Endothelial cell of umbilical vein (primary cell): Measurements from ENCODE around the gene CDIP1. TPM values are rescaled to one million over a fixed set of nuclear protein-coding genes. Genes with fewer than 3 reads are reported as not detected.

Source experiments
- BruUV-seq: library from RNA; stranded (reverse); fragments of 400-500 nt; replicated peaks from 2 replicates; lab custom pipeline; 2021; lab: Mats Ljungman, UMichigan
- CTCF ChIA-PET: fragments of 300-600, 350-600 bp; sonication (Branson Sonifier 250); formaldehyde crosslinking; loops from one replicate; lab custom pipeline; 2021; ENCODE audit warnings: antibody characterized with exemption, inconsistent platforms; lab: Charles Lee
- POLR2A ChIA-PET: fragments of 300-600, 350-600 bp; sonication (Branson Sonifier 250); formaldehyde crosslinking; loops from one replicate; lab custom pipeline; 2021; ENCODE audit warnings: antibody characterized with exemption, inconsistent platforms; lab: Charles Lee
- DNase-seq: peaks from one replicate; pipeline ENCODE4 v3.0.0-alpha.2; 2011; ENCODE audit warnings: low read depth, low spot score
- FAIRE-seq: peaks from 2 replicates; lab custom pipeline; 2011; peaks lifted over from hg19 to GRCh38; lab: Jason Lieb, UNC
- H2AFZ ChIP-seq: 2 replicates; pipeline ENCODE4 v1.6.0; 2012; ENCODE audit warnings: low read depth, low read length, control low read depth, inconsistent platforms
- H3K27ac ChIP-seq: 2 replicates; pipeline ENCODE4 v1.5.1; 2011; ENCODE audit warnings: low read depth, mild to moderate bottlenecking, control low read depth, low read length, moderate library complexity; ENCODE audit not compliant: insufficient read depth
- H3K27me3 ChIP-seq, 2 experiments: 2 replicates each; pipeline versions ENCODE4 v1.6.0 to v1.6.1; 2011; ENCODE audit warnings: low read length in 2 of 2, mixed read lengths in 1 of 2; ENCODE audit not compliant: control insufficient read depth in 2 of 2, insufficient read depth in 2 of 2
- H3K36me3 ChIP-seq, 2 experiments: 2 replicates in 1 of 2; 3 replicates in 1 of 2; pipeline ENCODE4 v1.5.1; 2011; ENCODE audit warnings: low read length in 2 of 2, mild to moderate bottlenecking in 1 of 2, moderate library complexity in 1 of 2; ENCODE audit not compliant: control insufficient read depth in 2 of 2, insufficient read depth in 2 of 2; ENCODE audit errors: extremely low read depth in 1 of 2
- H3K4me1 ChIP-seq: 3 replicates; pipeline ENCODE4 v1.5.1; 2011; ENCODE audit warnings: mild to moderate bottlenecking, low read length; ENCODE audit not compliant: control insufficient read depth, insufficient read depth; ENCODE audit errors: extremely low read depth
- H3K4me2 ChIP-seq: 2 replicates; pipeline ENCODE4 v1.6.1; 2011; ENCODE audit warnings: low read length, control low read depth, mixed read lengths; ENCODE audit not compliant: insufficient read depth
- H3K4me3 ChIP-seq, 3 experiments: fragments of 200-600 bp in 1 of 3; sonication (generic), shearing (Covaris generic) in 1 of 3; replicated peaks in 1 of 3; 2 replicates each; pipeline ENCODE4 v1.5.1; 2011 to 2016; ENCODE audit warnings: control low read depth in 3 of 3, low read length in 3 of 3, mild to moderate bottlenecking in 2 of 3, inconsistent platforms in 1 of 3, low read depth in 1 of 3, moderate library complexity in 1 of 3; ENCODE audit not compliant: insufficient read depth in 1 of 3
- H3K79me2 ChIP-seq: 2 replicates; pipeline ENCODE4 v1.6.0; 2012; ENCODE audit warnings: low read length, inconsistent platforms; ENCODE audit not compliant: control insufficient read depth, insufficient read depth
- H3K9ac ChIP-seq: replicated peaks from 2 replicates; pipeline ENCODE3; 2011; ENCODE audit warnings: low read length, control low read depth; ENCODE audit not compliant: insufficient read depth; ENCODE audit errors: extremely low read depth
- H3K9me1 ChIP-seq: replicated peaks from 3 replicates; pipeline ENCODE4 v1.6.0; 2011; ENCODE audit warnings: mild to moderate bottlenecking, low read length; ENCODE audit not compliant: control insufficient read depth, insufficient read depth; ENCODE audit errors: extremely low read depth
- H3K9me3 ChIP-seq: replicated peaks from 2 replicates; pipeline ENCODE4 v1.5.1; 2012; ENCODE audit warnings: low read length, inconsistent platforms; ENCODE audit not compliant: control insufficient read depth, insufficient read depth
- H4K20me1 ChIP-seq: replicated peaks from 2 replicates; pipeline ENCODE3; 2011; ENCODE audit warnings: mild to moderate bottlenecking, low read length; ENCODE audit not compliant: control insufficient read depth, insufficient read depth; ENCODE audit errors: extremely low read depth
- CTCF ChIP-seq, 2 donors: IDR thresholded peaks; 1 replicate in 1 of 2; 2 replicates in 1 of 2; pipeline ENCODE4 v1.5.1; 2011; ENCODE audit warnings: low read length in 2 of 2, mild to moderate bottlenecking in 2 of 2, moderate library complexity in 2 of 2, control low read depth in 1 of 2, inconsistent platforms in 1 of 2, low read depth in 1 of 2; ENCODE audit not compliant: insufficient read depth in 1 of 2; ENCODE audit errors: extremely low read depth in 1 of 2
- FOS ChIP-seq: IDR thresholded peaks from 2 replicates; pipeline ENCODE4 v1.6.1; 2011; ENCODE audit warnings: mild to moderate bottlenecking, low read length, moderate library complexity, borderline replicate concordance; ENCODE audit not compliant: insufficient read depth
- GATA2 ChIP-seq: IDR thresholded peaks from 2 replicates; pipeline ENCODE4 v1.7.0; 2011; ENCODE audit warnings: low read depth, mild to moderate bottlenecking, moderate library complexity, mixed read lengths, low read length; ENCODE audit not compliant: insufficient read length, insufficient read depth
- JUN ChIP-seq: IDR thresholded peaks from 2 replicates; pipeline ENCODE4 v1.6.1; 2011; ENCODE audit warnings: borderline replicate concordance, low read depth; ENCODE audit not compliant: insufficient read length, insufficient read depth
- MYC ChIP-seq: IDR thresholded peaks from one replicate; pipeline ENCODE4 v1.6.1; 2011; ENCODE audit warnings: mild to moderate bottlenecking, low read depth, low read length
- POLR2A ChIP-seq: IDR thresholded peaks from 2 replicates; pipeline ENCODE4 v1.6.1; 2012; ENCODE audit warnings: low read depth, mild to moderate bottlenecking, control low read depth, low read length
- POLR2AphosphoS5 ChIP-seq: IDR thresholded peaks from 2 replicates; pipeline ENCODE4 v1.6.1; 2012; ENCODE audit warnings: low read depth, mild to moderate bottlenecking, control low read depth, low read length, moderate library complexity; ENCODE audit not compliant: insufficient read depth
- dilution Hi-C: fragments of 300-500 bp; cut with MboI; formaldehyde crosslinking; loops from one replicate; pipeline ENCODE4 v1.15.0; 2019; ENCODE audit warnings: low sequenced_read_pairs; ENCODE audit not compliant: extremely low pct_ligation_motif_present
- intact Hi-C: fragments of 100-400 bp; cut with micrococcal nuclease; formaldehyde crosslinking; loops from one replicate; pipeline ENCODE4 v1.10.0; 2022
- polyA plus RNA-seq, 4 experiments: library from polyadenylated mRNA; depleted of rRNA in 3 of 4; stranded (reverse) in 3 of 4; unstranded in 1 of 4; fragments of >200 nt; gene quantifications; 2 replicates each; pipeline versions ENCODE4 v1.2.1 to v1.2.3, GENCODE V29; 2011 to 2012; ENCODE audit warnings: missing spikeins in 1 of 4
- total RNA-seq: library from RNA; stranded (reverse); gene quantifications from 2 replicates; pipeline ENCODE4 v1.2.3, GENCODE V29; 2021
- TF ChIP-seq, protein P1 (sequence below): IDR thresholded peaks from 2 replicates; pipeline ENCODE4 v1.6.1; 2011; ENCODE audit not compliant: insufficient read depth, insufficient read length

CDIP1 gene
- total and polyA plus RNA-seq, 2 donors (not counting 3 experiments of a cell fraction or from before 2014, with no cell fraction given) = 33.9 to 37.4 TPM

- H3K9ac ChIP-seq = no peak overlapping the region
- TF ChIP-seq GATA2 (no peak), CTCF (IDR thresholded peaks at IDR 0.05; ENCODE audit: extremely low read depth in 1 of 2, insufficient read depth in 1 of 2, low read depth in 1 of 2, low read length in 2 of 2) (no peak), JUN (no peak), MYC (no peak), POLR2AphosphoS5 (no peak), POLR2A (no peak), FOS (no peak)
- TF ChIP-seq, protein P1, sequence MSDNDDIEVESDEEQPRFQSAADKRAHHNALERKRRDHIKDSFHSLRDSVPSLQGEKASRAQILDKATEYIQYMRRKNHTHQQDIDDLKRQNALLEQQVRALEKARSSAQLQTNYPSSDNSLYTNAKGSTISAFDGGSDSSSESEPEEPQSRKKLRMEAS = no peak
- ChIA-PET CTCF (interaction anchor here (1.0 kb wide), 1 partner anchor 39 kb away, joined by 3 read pairs; no protein-coding TSS in a partner anchor), POLR2A (no interaction called here)
- dilution Hi-C loops (no loop called here), intact Hi-C loops (no loop called here)
- H3K9me3 ChIP-seq = no peaks in the 10 kb centered on the region
- no peak overlapping the region for H3K4me2 ChIP-seq
- FAIRE-seq = no peak
- no peaks in the 10 kb centered on the region for H3K36me3 ChIP-seq
- no TSS peak for BruUV-seq
- no peaks in the 10 kb centered on the region for H3K4me1 ChIP-seq
- DNase-seq = no peak
- H3K9me1 ChIP-seq = no peaks in the 10 kb centered on the region
- peaks cover 0 to 3% of the 10 kb centered on the region in 2 experiments for H3K27me3 ChIP-seq
- no peaks in the 10 kb centered on the region for H4K20me1 ChIP-seq
- H3K4me3 ChIP-seq = no peak overlapping the region
- no peaks in the 10 kb centered on the region for H3K79me2 ChIP-seq
- H3K27ac ChIP-seq = no peak overlapping the region
- no peak overlapping the region for H2AFZ ChIP-seq
Measured at GRCh38 chr16:4544473-4544872, 5.9 kb upstream of the CDIP1 start.
